ENCODE measurements around the gene TECPR2. TPM values are rescaled to one million over a fixed set of nuclear protein-coding genes. Genes with fewer than 3 reads are reported as not detected.

Gene TECPR2
- total RNA-seq, 2 experiments from 2014 or later: 10.3 to 13.1 TPM

DNA sequence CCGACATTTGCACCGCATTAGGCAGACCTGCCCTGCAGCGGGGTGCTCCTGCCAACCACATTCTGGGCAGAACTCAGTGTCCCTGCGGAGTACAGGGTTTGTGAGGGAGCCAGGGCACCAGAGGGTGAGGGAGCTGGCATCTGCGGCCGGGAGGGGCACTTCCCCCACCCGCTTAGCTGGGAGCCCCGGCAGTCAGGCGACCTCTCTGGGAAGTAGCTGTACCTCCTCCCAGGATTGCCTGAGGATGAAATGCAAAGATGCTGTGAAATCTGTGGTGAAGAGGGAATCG lies 88.3 kb downstream of the TECPR2 start:
- H3K27ac Mint-ChIP-seq: no peak overlapping the region
- H3K4me3 Mint-ChIP-seq: no peak overlapping the region
- H3K36me3 Mint-ChIP-seq: no peaks in the 10 kb centered on the region
- H3K27me3 Mint-ChIP-seq: no peaks in the 10 kb centered on the region
- no peaks in the 10 kb centered on the region for H3K9me3 Mint-ChIP-seq (ENCODE audit: low read depth)
- no peak for DNase-seq
- CTCF ChIA-PET: no interaction called here
- ATAC-seq: no peak
- no peaks in the 10 kb centered on the region for H3K4me1 Mint-ChIP-seq

DNA sequence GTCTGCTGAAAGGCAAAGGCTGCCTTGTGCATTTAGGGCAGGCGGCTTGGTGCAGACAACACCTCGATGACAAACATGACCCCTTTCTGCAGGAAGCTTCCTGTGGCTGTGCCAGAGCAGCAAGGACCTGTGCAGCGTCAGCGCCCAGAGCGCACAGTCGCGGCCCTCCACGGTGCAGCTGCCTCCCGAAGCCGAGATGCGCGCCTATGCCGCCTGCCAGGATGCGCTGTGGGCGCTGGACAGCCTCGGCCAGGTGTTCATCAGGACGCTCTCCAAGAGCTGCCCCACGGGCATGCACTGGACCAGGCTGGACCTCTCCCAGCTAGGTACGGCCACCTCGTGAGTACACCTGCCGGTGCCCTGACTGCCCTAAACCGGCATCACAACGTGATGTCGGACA lies 89.6 kb downstream of the TECPR2 start:
- Mint-ChIP-seq H3K36me3 (no peaks in the 10 kb centered on the region), H3K27ac (no peak overlapping the region), H3K27me3 (no peaks in the 10 kb centered on the region), H3K4me1 (no peaks in the 10 kb centered on the region), H3K9me3 (ENCODE audit: low read depth) (no peaks in the 10 kb centered on the region), H3K4me3 (no peak overlapping the region)
- ATAC-seq (no peak), DNase-seq (no peak)
- CTCF ChIA-PET: no interaction called here

DNA sequence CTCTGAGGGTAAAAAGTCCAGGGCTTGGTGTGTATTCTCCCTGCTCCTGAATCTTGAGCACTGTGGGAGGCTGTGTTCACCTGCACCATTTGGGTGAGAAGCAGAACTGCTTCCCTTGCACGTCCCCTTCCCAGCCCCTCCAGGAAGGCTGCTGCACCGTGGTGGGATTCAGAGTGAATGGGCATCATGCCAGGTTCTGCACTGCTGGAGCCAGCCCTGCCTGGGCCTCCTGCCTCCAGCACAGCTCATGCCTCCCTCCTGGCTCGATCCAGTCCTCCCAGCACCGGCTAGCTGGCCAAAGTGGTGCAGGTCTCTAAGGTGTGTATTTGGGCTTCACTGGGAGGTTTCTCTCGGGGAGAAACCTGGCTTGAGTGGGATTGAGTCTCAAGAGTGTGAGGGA lies 92.0 kb downstream of the TECPR2 start:
- Mint-ChIP-seq H3K27ac (no peak overlapping the region), H3K4me1 (no peaks in the 10 kb centered on the region), H3K36me3 (no peaks in the 10 kb centered on the region), H3K4me3 (no peak overlapping the region), H3K27me3 (no peaks in the 10 kb centered on the region), H3K9me3 (ENCODE audit: low read depth) (no peaks in the 10 kb centered on the region)
- CTCF ChIA-PET: no interaction called here
- DNase-seq (no peak), ATAC-seq (no peak)

DNA sequence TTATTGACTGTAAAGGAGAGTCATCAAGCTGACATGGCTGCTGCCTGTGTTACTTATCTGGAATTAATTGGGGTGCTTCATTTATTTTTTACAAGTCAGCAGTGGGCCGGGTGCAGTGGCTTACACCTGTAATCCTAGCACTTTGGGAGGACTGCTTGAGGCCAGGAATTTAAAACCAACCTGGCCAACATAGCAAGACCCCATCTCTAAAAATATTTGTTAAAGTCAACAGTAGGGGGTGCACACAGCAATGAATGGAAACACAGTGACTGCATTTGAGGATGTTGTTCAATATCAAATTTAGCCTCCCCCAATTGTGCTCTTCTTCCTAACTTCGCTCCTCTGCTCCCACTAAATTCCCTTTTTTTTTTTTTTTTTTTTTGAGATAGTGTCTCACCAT lies 94.8 kb downstream of the TECPR2 start:
- DNase-seq (no peak), ATAC-seq (no peak)
- Mint-ChIP-seq H3K9me3 (ENCODE audit: low read depth) (no peaks in the 10 kb centered on the region), H3K27ac (no peak overlapping the region), H3K4me3 (no peak overlapping the region), H3K27me3 (no peaks in the 10 kb centered on the region), H3K36me3 (no peaks in the 10 kb centered on the region), H3K4me1 (peaks cover 7% of the 10 kb centered on the region)
- CTCF ChIA-PET: interaction anchor here (0.7 kb wide), 1 partner anchor 158 kb away, joined by 5 read pairs; no protein-coding TSS in a partner anchor

DNA sequence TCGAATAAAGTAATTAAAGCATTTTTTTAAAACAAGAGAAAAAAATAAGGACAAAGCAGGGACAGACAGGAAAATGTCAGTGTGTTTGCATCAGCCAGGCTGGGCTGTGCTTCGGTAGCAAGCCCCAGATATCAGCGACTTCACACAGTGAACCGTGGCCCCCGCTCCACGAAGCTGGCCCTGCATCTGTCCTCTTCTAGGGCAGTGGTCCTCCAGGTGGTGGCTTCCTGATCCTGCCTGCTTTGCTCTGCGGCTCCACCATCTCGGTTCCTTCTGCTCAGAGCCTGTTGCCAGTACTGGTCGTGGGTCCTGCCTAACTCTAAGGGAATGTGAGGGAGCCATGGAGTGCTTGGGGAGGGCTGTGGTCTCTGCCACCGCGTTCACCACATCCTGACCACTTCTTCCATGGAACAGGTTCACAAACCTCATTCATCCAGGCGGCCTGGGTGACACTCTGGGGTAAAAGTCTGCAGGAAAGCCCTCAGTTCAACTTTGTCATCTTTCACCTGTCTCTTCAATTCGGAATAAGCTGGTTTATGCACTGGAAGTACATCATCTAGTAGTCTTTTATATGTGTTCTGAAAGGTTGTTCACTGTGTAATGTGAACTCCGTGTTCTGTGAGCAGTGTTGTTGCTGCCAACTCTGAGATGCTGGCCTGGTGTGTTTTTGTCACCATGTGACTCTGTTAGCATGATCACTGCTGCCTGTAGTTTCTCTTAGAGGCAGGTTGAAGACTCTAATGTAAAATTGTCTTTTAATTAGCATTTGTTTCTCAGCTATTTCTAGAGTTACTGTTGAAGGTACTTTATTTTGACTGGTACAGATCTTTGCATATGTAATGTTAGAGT lies 99.0 kb downstream of the TECPR2 start:
- ATAC-seq: peak; percentile 20
- Mint-ChIP-seq H3K9me3 (ENCODE audit: low read depth) (no peaks in the 10 kb centered on the region), H3K4me3 (no peak overlapping the region), H3K27ac (no peak overlapping the region), H3K4me1 (peaks cover 7% of the 10 kb centered on the region), H3K36me3 (no peaks in the 10 kb centered on the region), H3K27me3 (no peaks in the 10 kb centered on the region)
- CTCF ChIA-PET: interaction anchor here (1.1 kb wide), 1 partner anchor 63 kb away, joined by 5 read pairs; no protein-coding TSS in a partner anchor
- DNase-seq: no peak

DNA sequence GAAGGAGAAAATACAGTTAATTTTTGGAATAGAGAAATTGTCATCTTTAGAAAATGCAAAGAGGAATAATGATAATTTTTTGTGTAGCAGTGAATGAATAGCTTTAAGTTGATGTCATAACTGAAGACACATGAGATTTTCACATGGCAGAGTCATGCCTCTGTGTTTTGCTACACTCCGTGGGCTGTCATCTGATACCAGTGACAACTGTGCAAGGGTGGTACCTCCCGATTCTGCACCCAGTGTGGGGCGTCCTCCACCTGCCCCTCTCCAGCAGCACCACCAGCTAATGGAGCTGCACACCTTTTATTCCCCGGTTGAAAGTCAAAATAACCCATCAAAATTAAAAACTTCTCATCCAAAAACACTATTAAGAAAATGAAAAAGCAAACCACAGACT lies 99.7 kb downstream of the TECPR2 start:
- CTCF ChIA-PET: interaction anchor here (1.1 kb wide), 1 partner anchor 63 kb away, joined by 5 read pairs; no protein-coding TSS in a partner anchor
- Mint-ChIP-seq H3K36me3 (peaks cover 4% of the 10 kb centered on the region), H3K4me3 (no peak overlapping the region), H3K9me3 (ENCODE audit: low read depth) (no peaks in the 10 kb centered on the region), H3K27ac (no peak overlapping the region), H3K27me3 (no peaks in the 10 kb centered on the region), H3K4me1 (peaks cover 7% of the 10 kb centered on the region)
- no peak for ATAC-seq
- DNase-seq: no peak

DNA sequence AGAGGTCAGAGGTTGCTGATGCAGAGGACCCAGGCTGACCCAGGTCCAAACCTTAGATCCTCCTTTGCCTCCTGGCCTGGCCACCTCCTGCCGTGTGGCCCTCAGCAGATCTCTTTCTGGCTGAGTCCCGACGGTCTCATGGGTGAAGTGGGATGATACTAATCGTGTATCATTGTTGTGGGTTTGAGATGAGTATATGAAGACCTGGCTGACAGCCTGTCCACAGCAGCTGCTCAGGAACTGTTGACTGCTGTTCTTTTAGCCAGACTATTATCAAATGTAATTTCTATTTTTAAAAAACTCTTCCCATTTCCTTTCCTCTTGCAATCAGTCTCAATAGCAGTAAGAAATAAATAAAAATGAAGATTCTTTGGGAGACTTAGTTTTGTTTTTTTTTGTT lies 101.3 kb downstream of the TECPR2 start:
- no peak overlapping the region for H3K27ac Mint-ChIP-seq
- CTCF ChIA-PET: no interaction called here
- no peak for ATAC-seq
- H3K4me3 Mint-ChIP-seq: no peak overlapping the region
- no peaks in the 10 kb centered on the region for H3K27me3 Mint-ChIP-seq
- H3K4me1 Mint-ChIP-seq: peaks cover 7% of the 10 kb centered on the region
- no peaks in the 10 kb centered on the region for H3K9me3 Mint-ChIP-seq (ENCODE audit: low read depth)
- peaks cover 6% of the 10 kb centered on the region for H3K36me3 Mint-ChIP-seq
- no peak for DNase-seq

DNA sequence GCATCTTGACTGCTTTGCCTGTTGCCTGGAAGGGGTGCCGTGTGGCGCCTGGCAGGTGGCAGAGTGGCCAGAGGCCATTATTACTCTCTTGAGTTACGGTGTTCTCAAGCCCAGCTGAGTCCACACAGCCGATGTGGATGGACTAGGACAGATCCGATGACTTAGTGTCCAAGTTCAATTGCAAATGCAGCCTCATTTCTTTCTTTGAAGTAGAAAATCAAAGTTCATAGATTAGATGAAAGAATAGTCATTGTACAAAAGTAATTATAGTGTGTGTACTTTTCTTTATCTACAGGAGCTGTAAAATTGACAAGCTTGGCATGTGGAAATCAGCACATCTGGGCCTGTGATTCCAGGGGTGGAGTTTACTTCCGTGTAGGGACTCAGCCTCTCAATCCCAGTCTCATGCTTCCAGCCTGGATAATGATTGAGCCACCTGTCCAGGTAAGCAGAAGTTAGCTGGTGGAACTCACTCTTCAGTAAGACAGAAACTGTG lies 102.2 kb downstream of the TECPR2 start:
- H3K27ac Mint-ChIP-seq: no peak overlapping the region
- no peaks in the 10 kb centered on the region for H3K27me3 Mint-ChIP-seq
- no peaks in the 10 kb centered on the region for H3K9me3 Mint-ChIP-seq (ENCODE audit: low read depth)
- no peak overlapping the region for H3K4me3 Mint-ChIP-seq
- peaks cover 12% of the 10 kb centered on the region for H3K36me3 Mint-ChIP-seq
- DNase-seq: no peak
- CTCF ChIA-PET: no interaction called here
- no peak for ATAC-seq
- peaks cover 7% of the 10 kb centered on the region for H3K4me1 Mint-ChIP-seq

DNA sequence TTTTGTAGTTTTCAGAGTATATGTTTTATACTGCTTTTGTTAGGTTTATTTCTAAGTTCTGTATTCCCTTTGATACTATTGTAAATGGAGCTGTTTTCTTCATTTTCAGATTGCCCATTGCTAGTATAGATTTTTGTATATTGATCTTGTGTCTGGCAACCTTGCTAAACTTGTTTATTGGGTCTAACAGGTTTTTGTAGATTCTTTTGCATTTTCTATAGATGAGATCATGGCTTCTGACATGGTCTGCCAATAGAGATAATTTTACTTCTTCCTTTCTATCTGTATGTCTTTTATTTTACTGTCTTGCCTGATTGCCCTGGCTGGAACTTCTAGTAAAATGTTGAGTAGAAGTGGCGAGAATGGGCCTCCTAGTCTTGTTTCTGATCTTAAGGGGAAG lies 106.5 kb downstream of the TECPR2 start:
- no peak for ATAC-seq
- no peaks in the 10 kb centered on the region for H3K9me3 Mint-ChIP-seq (ENCODE audit: low read depth)
- no peak overlapping the region for H3K27ac Mint-ChIP-seq
- no peak for DNase-seq
- H3K4me1 Mint-ChIP-seq: peaks cover 9% of the 10 kb centered on the region
- no peak overlapping the region for H3K4me3 Mint-ChIP-seq
- peaks cover 15% of the 10 kb centered on the region for H3K36me3 Mint-ChIP-seq
- CTCF ChIA-PET: no interaction called here
- H3K27me3 Mint-ChIP-seq: no peaks in the 10 kb centered on the region

DNA sequence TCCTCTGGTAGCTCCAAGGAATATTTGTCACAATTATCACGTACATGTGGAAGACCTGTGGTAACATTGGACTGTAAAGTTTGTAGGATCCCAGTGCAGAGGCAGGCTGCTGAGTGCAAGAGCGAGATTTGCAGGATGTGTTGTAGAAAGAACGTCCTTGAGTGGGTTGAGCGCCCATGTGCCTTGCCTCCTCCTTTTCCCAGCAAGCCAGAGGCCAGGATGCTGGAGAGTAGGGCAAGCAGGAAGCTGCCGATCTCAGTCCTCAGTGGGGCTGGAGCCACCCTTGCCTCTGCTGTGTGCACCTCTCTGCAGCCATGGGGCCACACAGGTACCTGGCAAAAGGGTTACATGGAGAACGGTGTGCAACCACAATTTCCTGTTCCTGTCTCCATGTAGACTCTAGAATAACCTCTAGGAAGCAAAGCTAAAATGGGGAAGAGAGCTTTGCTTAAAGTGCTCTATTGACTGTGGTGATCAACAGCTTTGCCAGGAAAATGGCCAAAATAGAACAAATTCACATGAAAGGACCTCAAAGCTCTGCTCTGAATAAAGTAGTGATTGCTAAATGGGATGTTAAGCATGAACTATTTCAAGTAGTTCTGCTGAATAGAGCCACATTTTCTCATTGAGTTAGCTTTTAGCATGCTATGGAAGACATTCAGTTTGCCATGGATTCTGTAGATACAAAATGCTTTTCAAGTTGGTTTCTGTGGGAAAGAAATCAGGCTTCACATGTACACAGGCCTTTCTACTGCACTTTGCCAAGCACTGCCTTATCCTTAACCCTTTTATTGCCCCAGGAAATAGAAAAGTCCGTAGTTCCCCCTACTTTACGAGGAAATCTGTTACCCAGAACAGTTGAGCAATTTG lies 109.4 kb downstream of the TECPR2 start:
- no peak overlapping the region for H3K27ac Mint-ChIP-seq
- no peak for ATAC-seq
- peaks cover 9% of the 10 kb centered on the region for H3K4me1 Mint-ChIP-seq
- CTCF ChIA-PET: no interaction called here
- no peaks in the 10 kb centered on the region for H3K27me3 Mint-ChIP-seq
- peaks cover 11% of the 10 kb centered on the region for H3K36me3 Mint-ChIP-seq
- no peak for DNase-seq
- no peaks in the 10 kb centered on the region for H3K9me3 Mint-ChIP-seq (ENCODE audit: low read depth)
- H3K4me3 Mint-ChIP-seq: no peak overlapping the region

DNA sequence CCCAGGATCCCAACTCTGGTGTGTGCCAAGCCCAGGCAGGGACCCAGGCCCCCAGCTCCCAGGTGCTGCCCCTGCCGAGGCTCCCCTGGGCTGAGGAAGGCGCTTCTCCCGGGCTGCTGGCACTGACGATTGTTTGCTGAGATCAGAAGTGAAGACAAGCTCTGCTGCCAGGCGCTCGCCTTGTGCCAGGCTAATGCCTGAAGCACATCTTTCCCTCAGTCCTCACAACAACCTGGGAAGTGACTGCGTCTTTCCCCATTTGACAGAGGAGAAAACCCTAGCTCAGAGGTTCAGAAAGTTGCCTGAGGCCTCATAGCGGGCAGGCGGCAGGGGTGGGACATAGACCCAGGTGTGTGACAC lies 110.0 kb downstream of the TECPR2 start:
- no peak overlapping the region for H3K27ac Mint-ChIP-seq
- H3K36me3 Mint-ChIP-seq: peaks cover 11% of the 10 kb centered on the region
- CTCF ChIA-PET: no interaction called here
- H3K4me1 Mint-ChIP-seq: peaks cover 9% of the 10 kb centered on the region
- no peaks in the 10 kb centered on the region for H3K9me3 Mint-ChIP-seq (ENCODE audit: low read depth)
- ATAC-seq (no peak), DNase-seq (no peak)
- no peaks in the 10 kb centered on the region for H3K27me3 Mint-ChIP-seq
- no peak overlapping the region for H3K4me3 Mint-ChIP-seq

DNA sequence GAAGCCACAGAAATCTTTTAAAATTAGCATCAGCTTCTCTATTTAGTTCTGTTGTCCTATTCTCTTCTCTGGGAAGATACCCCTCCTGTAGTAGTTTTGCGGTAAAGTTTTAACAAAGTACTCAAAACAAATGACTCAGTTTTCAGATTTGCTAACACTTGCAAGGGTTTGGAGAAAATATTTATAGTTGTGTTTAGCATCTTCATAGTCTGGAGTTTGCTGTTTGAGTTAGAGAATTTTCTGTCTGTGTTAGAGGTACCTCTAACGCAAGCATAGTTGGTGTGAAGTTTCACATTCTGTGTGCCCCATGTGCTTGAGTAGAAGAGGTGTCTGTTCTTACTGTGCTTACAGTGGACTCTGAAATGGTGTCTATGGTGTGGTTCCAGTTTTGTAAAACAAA lies 110.8 kb downstream of the TECPR2 start:
- peaks cover 9% of the 10 kb centered on the region for H3K4me1 Mint-ChIP-seq
- no peaks in the 10 kb centered on the region for H3K9me3 Mint-ChIP-seq (ENCODE audit: low read depth)
- CTCF ChIA-PET: no interaction called here
- peaks cover 10% of the 10 kb centered on the region for H3K36me3 Mint-ChIP-seq
- ATAC-seq: no peak
- no peaks in the 10 kb centered on the region for H3K27me3 Mint-ChIP-seq
- no peak overlapping the region for H3K27ac Mint-ChIP-seq
- no peak overlapping the region for H3K4me3 Mint-ChIP-seq
- DNase-seq: no peak

DNA sequence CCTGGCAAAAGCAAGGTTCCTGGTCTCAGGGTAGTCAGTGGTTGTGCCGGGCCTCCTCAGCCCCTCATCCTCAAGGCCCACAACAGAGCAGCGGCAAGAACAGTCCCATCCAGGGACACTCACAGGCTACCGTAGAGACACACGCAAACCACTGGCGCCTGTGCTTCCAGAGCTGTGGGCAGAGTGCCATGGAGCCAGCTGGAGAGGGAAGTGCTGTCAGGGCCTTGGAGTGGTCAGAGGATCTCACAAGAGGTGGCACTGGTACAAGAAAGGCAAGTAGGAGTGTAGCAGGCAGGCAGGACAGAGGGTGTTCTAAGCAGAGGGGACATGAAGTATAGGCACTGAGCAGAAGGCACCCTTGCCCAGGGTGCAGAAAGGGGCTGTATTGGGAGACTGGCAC lies 112.2 kb downstream of the TECPR2 start:
- peaks cover 3% of the 10 kb centered on the region for H3K36me3 Mint-ChIP-seq
- H3K4me1 Mint-ChIP-seq: peaks cover 13% of the 10 kb centered on the region
- DNase-seq (no peak), ATAC-seq (no peak)
- CTCF ChIA-PET: no interaction called here
- H3K4me3 Mint-ChIP-seq: no peak overlapping the region
- H3K9me3 Mint-ChIP-seq (ENCODE audit: low read depth): no peaks in the 10 kb centered on the region
- no peaks in the 10 kb centered on the region for H3K27me3 Mint-ChIP-seq
- no peak overlapping the region for H3K27ac Mint-ChIP-seq

DNA sequence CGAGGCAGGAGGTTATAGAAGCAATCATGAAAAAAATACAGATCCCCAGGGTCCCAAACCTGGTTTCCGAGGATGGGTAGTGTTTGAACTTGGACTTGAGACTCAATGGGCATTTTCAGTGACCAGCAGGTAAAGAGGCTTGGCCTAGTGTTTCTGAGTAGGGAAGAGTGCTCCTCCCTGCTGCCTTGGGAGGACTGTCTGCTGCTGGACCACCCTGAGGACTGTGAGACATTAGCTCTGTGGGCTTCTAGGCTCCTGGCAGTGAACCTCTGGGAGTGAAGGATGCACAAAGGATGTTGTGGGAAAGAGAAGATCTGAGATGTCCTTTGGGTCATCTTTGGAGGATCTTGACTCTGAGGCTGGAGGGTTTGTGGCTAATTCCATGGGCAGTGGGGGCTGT lies 116.4 kb downstream of the TECPR2 start:
- Mint-ChIP-seq H3K27ac (no peak overlapping the region), H3K36me3 (peaks cover 2% of the 10 kb centered on the region)
- CTCF ChIA-PET: interaction anchor here (1.2 kb wide), 1 partner anchor 709 kb away, joined by 3 read pairs; no protein-coding TSS in a partner anchor

More for the DNA sequence above, 116.4 kb downstream of the TECPR2 start:
- no peak for ATAC-seq
- no peak for DNase-seq
- H3K4me3 Mint-ChIP-seq: no peak overlapping the region
- no peaks in the 10 kb centered on the region for H3K9me3 Mint-ChIP-seq (ENCODE audit: low read depth)
- no peaks in the 10 kb centered on the region for H3K27me3 Mint-ChIP-seq
- H3K4me1 Mint-ChIP-seq: peaks cover 4% of the 10 kb centered on the region
